Renal cortex interstitium (tissue), 11 donors: ENCODE measurements around the gene LGR5. TPM values are rescaled to one million over a fixed set of nuclear protein-coding genes. Genes with fewer than 3 reads are reported as not detected.
"Not testable (repeated sequence)": the region's sequence is repeated elsewhere in the genome, so short reads cannot be mapped to it uniquely, and the experiment has no call there.

ENCODE experiments used
- DNase-seq, 11 donors: peaks; one replicate each; pipeline ENCODE4 v3.0.0-alpha.2; 2013; ENCODE audit warnings: low read depth in 9 of 11, low spot score in 4 of 11; ENCODE audit errors: extremely low read depth in 1 of 11
- polyA plus RNA-seq, 3 donors: library from polyadenylated mRNA; unstranded; fragments of 120-200 nt; gene quantifications; one replicate each; pipeline ENCODE4 v1.2.1, GENCODE V29; 2013; ENCODE audit not compliant: insufficient read length in 3 of 3

LGR5 gene
- polyA plus RNA-seq, 3 donors, result 16.6 to 21.8 (median 18.4) TPM

DNA sequence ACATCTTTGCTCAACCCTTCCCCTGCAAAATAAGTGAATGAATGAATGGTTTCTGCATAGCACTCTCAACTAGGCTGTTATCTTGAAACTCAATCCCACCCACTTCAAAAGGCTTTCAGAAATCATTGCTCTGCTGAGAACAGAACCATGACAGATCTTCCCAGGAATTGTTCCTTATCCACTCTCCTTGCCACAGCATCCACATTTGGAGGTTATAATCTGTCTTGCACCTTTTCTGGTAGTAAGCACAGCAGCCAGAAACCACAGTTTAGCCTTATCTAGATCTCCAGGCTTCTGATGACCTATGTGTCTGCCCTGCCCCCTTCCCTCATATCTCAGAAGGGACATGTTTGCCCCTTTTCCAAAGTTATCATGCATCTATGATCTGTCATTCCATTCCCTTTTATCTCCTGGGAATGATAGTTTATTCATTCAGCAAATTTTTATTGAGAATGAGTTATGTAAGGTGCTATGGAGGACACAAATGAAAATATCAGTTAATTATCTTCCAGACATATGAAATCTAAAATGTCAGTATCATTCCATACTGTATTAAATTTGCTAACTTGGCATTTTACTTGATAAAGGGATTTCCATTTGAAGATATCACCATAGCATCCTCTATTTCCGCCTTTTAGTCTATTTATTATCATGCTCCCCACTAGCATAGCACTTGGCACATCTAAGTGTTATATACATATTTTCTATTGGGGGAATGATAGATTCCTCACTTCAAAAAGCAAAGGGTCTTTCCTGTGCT, 21.4 kb downstream of the LGR5 start:
- DNase-seq, result no peak

DNA sequence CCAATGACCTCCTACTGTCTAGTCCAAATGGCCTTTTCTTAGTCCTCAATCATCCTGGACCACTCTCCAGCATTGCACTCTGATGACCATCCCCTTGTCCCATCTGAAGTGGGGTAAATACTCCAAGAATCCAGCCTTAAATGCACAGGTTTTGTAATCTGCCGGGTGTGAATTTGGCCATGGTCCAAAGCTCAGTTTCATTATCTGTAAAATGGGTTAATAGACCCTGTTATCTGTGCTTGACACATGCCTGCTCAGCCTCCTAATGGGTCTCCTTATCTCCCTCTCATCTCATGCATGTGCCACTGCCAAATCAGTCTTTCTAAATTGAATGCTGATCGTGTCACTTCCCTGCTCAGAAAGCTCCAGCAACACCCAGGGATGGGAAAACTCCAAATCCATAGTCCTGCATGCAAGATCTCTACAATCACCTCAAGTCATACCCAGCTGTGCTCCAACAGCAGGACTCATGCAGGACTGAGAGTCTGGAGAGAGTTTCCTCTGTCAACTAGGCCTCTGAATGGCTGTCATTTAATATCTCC, 22.3 kb downstream of the LGR5 start:
- DNase-seq, result no peak

DNA sequence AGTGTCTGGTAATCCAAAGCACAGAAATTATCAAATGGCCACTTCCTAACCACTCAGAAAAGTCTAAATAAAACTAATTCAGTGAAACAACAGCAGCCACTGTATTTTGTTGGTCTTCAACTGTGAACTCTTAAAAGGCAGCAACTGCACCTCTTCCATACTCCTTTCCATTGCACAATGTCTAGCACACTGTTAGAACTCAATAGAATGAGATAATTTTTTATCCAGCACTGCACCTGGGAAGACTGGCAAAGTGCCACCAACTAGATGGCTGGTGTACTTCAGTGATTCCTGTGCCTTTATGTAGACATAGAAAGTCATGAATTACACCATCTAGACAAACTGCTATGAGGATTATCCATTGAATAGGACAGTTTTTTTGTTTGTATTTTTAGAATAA, 26.2 kb downstream of the LGR5 start:
- no peak for DNase-seq

DNA sequence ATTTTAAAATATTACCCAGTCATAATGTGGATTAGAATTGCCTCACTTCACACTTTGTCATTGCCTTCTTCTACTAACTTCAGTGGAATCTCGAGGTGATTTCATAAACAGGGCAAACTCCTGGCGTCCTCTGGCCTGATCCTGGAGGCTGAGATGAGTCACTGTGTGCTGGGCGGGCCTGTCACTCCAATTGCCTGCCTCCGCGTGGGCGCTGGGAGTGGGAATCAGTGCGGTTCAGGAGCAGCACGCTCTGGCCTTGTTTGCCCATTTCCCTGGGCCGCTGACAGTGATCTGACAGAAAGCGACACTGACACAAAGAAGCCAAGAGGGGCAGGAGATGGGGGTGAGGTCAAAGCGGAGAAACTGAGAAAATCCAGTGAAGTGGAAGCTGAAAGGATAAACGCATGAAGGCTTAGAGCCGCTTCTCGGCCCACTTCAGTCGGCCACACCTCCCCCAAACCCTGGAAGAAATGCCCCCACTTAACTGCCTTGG, 29.7 kb downstream of the LGR5 start:
- DNase-seq, result no peak

DNA sequence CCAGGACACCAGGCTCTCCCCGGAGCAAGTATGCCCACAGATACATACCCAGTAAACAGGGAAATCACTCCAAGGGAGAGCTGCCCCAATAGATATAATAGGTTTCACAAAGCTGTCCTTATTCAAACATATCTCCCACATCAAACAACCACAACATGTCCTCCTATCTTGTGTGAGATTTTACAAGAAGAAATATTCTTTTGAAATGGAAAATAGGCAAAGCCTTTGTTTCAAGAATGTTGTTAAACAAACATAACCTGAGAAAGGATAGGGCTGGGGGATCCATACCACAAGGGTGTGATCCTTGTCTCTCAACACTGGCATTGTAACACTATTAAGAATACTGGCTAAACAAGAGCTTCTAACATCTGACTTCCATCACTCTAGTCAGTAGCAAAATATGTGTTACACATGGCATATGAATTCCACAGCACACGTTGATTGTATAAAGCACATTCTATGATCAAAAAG, 32.9 kb downstream of the LGR5 start:
- no peak for DNase-seq

DNA sequence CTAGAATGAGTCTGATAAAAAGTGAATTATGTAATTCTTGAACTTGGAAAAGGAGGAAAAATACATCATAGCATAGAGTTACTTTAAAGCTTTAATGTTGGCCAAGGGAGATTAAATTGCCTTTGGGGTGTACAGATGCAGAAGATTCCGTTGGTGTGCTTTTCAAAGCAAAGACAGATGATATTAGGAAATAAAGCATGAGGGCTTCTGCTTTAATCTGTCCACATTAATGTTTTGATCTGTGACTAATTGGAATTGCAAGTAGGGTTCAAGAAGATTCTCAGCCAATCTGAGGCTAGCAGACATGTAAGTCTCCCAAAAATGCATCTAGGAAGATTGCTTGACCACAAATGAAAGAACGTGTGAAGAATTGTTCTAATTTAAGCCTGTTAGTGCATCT, 35.2 kb downstream of the LGR5 start:
- no peak for DNase-seq

DNA sequence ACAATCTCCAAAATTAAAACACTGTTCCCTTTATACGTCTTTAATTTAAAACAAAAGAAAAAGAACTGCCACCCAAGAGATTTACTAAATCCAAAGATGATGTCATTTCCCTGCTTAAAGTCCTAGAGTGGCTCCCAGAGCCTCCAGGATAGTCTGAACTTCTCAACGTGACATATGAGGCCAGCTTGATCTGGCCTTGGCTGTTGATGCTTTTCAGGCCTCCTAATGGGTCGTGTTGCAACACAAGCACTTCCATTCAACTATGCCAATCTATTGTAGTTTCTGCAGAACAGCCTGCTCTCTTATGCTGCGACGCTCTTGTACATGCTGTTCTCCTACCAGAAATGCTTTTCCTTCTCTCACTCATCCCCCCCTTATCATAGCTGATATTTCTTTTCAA, 35.7 kb downstream of the LGR5 start:
- no peak for DNase-seq

DNA sequence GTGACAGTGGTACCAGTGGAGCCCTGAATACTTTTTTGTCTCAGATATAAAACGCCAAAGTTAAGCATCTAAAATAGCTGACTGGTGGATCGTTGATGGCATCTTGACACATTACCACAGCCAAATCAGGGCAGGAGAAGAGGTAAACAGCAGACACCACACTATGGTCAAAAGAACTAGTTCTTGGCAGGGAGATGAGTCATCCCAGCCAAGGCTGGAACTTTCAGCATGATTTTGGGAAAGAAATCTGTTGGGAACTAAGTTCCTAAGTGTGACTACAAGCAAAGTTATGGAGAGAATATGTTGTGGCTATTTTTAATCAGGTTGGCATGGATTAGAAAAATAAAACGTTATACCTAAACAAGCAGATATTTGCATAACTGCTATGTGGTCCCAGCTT, 36.9 kb downstream of the LGR5 start:
- no peak for DNase-seq

DNA sequence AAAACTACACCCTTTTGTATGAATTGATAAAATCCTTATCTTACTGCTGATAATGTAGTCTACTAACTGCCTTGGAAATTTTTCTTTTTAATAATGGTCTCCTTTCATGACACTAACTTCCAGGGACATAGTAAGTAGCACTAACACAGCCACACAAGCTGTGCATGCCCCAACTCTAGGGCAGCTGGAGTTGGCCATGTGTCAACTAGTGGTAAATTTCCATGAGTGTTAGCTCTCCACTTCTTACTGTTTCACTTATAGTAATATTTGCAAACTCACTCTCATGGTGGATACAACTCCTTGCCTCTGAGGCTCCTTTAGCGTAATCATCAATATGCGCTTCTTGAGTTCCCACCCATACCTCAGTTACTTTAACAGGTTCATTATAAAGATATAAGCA, 38.0 kb downstream of the LGR5 start:
- DNase-seq, result no peak

DNA sequence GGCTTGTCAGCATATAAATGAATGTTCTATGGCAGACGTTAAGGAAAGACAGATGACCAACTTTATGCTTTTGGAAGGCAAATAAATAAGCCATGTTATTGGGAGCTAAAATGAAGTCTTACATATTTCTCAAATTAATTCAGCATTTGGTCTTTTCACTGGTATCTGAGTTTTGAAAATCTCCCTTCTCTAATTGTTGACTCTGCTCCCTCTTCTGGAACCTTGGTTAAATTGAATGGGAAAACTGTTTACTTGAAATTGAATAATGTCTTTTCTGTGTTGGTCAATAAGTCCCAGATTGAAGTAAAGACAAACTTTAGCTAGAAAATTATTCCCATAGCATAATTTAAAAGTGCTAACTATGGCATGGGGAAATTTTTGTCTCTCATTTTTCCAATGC, 38.7 kb downstream of the LGR5 start:
- DNase-seq, result no peak

DNA sequence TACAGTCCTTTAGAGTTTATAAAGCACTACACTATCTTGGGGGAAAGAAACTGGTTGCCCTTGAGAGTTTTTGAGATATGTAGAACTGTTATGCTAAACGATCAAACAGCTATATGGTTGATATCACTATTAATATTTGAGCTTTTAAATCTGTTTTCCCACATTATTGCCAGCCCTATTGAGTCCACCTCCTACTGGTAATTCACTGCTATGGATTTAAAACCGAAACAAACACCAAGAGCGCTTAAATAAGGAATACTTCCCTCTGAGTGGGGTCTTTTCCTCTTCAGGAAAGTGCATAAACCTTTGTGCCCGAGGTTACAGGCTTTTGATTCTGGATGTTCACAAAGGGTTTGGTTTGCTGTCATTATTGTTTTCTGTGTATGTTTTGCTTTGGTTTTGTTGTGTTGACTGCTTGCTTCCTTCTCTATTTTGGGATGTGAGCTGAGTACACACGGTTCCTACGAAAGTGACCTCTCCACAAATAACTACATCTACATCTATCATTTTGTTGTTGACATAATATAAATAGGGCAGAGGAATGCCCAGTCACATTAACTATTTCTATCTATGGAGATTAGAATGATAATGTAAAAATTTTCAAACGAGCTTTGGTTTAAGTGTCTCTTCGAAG, 44.8 kb downstream of the LGR5 start:
- DNase-seq, result no peak

DNA sequence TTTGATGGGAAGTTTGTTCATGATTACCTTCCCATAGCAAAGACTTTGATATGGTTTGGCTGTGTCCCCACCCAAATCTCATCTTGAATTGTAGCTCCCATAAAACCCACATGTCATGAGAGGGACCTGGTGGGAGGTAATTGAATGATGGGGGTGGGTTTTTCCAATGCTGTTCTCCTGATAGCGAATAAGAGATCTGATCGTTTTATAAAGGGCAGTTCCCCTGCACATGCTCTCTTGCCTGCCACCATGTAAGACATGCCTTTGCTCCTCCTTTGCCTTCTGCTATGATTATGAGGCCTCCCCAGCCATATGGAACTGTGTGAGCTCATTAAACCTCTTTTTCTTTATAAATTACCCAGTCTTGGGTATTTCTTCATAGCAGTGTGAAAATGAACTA, 51.2 kb downstream of the LGR5 start:
- DNase-seq, result not testable (repeated sequence)

DNA sequence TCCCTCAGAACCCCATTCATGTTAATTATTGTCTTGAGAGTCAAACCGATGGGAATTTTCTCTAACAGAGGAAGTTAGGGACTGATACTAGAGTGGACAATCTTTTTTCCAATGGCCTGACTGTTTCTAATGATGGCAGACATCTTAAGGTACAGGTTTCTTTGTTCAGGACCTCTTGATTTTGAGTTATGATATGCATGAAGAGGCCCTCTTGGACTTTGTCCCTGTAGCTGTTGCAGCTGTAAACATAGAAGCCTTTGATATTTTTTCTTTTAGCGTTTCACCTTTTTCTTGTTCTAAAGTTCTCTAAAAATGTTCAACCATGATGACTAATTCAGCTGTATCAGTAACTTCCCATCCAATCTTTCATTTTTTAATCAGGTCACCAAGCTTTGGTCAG, 53.0 kb downstream of the LGR5 start:
- no peak for DNase-seq

DNA sequence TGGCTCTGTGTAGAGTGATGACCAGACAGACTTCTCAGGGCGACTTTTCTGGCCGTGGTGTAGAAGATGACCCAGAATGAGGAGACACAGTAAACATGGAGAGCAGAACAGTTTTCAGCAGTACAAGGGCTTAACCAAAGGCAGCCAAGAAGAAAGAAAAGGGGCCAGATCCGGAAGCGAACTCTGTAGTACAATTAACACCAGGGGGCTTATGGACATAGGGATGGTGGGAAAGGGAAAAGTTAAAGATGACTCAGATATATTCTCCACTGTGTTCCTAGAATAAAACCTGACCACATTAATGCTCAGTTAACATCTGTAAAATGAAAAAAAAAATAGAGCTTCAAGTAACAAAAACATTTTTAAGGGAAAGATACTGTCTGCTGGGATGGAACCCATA, 60.2 kb downstream of the LGR5 start:
- DNase-seq, result no peak

DNA sequence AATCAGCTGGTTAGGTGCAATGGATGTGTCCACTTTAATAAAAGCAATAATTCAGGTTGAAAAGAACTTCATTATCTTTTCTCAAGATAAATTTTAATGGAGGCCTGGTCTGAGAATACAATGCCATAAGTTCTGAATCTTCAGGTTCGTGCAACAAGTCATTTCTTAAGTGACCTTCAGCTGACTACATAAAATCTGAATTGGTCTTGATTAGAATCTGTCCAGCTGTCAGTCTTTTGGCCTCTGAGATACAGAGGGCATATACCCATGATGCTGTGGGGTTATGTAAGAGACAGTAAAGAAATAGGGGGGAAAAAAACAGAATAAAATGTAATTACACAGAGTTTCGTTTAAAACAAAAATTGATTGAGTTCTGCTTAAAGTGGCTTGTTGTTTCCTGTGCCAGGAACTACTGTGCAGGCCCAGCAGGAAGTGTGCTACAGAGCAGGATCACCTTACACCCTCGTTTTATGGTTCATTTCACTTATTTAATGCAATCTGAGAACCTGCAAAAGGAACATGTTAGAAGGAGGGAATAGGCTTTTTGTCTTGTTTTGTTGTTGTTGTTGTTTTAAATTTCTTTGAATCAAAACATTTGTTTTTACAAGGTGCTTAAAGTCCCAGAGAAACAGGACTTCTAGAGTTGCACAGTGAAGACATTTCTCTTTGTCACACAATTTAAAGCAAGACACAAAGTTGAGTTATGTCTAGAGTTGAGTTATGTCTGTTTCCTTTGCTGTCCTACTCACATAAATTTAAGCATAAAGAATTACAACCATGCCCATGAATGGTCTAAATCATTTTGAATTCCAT, 64.2 kb downstream of the LGR5 start:
- peak; percentile 26 to 73 (median 52) for DNase-seq

DNA sequence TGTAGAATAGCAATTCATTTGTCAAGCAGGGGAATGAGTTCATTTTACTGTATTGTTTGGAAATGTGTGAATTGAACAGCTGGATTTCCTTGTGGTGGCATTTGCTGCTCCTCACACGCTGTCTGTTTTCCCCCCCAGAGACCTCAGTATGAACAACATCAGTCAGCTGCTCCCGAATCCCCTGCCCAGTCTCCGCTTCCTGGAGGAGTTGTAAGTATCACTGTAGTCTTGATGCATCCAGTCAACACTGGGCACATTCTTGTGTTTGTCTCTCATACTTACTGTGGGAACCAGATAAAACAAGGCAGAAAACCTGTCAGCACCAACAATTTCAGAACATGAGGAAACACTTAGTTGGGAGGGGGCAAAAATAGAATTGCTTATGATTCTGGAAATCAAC, 64.9 kb downstream of the LGR5 start:
- DNase-seq, result peak in 10 of 11 donors; percentile 19 to 51 (median 38)

DNA sequence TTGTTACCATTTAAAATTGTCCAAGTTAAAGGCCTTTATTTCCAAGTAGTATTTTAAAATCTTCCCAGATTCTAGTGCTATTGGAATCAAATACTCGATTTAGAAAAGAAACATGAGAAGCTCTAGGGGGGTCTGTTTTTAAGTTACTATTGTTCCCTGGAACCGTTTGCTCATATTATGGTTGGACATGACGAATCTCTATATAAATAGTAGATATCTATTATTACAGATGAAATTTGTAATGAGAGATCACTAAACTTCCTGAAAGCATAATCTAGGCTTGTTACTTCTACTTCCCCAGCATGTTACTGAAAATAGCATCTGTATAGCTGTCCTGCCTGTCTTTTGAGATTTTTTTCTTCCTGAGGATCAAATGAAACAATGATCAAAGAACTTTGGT, 70.1 kb downstream of the LGR5 start:
- no peak for DNase-seq

DNA sequence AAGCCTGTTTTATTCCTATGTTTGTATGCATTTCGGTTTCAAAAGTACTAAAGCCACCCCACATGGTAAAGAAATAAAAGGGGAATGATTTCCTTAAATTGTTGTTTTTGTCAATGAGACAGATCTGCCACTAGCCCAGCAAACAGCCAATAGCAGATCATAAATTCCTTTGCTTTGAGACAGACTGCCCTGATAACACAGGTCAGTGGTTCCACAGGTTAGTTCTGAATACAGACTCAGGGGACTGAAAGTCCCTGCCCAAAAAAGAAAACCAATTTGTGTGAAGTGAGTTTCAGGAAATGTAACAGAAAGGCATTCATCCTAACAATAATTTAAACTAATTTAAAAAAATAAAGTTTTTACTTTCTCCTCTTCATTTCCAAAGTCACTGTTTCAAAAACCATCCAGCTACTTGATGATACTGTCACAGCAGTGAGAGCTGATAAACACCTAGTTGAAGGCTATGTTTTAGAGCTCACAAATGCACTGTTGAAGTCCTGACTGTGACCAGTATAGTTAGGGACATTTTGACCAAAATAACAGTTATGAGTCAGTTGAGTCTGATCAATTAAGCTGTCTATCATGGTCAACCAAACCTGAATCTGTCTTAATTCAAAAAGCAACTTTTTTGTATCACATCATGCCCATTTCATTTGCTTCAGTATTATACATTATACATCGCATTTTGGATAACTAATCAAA, 77.7 kb downstream of the LGR5 start:
- DNase-seq, result no peak

DNA sequence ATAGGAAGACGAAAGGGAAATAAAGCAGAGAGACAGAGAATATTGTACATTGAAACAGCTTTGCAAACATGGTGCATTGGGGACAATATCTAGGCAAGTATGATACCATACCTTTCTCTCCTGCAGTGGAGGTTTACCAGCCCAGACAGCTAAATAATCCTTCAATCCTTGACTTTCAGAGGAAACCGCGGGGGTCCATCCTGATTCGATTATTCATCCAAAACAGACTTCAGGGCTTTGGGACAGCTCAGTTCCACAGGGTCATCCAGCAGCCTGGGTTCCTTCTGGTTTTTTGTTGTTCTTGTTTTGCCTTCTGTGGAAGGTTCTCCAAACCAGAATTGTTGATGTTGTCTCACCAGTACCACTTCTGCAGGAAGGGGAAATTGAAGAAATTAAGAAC, 81.5 kb downstream of the LGR5 start:
- no peak for DNase-seq
